GM18520 (cell line): ENCODE results near the gene SRF.

Experiments
- ATAC-seq: cut with Tn5 transposase; IDR thresholded peaks from one replicate; pipeline ENCODE4 v1.9.1; 2021; ENCODE audit not compliant: unreplicated experiment

Gene SRF

DNA sequence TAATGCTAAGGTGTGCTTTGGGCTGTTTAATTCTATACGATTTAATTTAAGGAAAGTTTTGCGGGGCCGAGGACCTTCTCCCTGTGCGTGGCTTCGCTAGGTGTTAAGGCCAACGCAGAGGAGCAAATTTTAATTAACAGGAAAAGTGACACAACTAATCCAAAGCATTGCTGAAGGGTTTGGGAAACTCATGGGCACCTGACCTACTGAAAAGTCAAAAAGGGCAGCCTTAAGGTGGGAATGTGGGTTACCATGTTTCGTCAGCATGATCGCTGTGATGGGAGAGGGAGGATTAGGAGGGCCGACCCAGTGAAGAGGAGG lies 10.5 kb downstream of the SRF start:
- no peak for ATAC-seq

DNA sequence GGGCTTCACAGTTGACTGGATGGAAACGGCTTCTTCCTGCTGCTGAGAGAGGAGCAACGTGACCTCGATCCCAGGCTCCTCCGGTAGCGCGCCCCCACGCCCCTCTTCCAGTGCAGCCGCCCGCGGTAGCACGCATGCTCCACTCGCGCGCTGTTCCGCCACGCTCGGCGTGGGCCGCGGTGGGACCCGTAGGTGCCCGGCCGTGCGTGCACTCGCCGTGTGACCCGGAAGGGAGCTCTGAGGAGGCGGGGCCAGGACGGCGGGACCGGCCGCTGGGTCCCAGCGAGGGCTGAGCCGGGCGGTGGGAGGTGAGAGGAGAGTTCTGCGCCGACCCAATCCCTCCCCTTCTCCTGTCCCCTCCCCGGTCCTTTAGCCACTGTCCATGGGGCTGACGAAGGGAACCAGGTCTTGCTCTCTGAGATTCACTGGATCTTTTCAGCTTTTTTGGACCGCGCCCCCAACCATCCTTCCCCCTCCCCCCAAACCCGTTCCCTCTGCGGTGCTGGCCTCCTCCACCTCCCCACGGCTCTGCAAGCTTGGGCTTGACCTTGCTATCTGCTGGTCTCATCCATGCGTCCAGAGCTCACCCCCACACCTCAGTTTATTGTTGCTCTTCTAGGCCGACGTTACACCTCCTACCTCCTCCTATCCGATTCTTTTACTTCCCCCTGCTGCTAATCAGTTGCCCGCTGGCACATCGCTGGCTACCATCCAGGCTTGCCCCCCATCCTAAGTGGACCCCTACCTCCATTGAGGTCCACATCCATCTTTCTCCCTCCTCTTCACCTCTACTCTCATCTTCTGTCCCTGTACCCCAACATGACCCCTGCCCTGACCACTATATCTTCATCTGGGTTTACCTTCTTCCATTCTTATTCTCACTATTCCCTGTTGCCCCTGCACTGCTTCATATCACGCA lies 11.1 kb downstream of the SRF start, which contains the start of gene CUL9:
CUL9 (plus strand) TSS at position 255 of the 919 bp plus-strand sequence. CDS start 2,115 bp downstream, outside the sequence.
- peak; percentile 95 for ATAC-seq

DNA sequence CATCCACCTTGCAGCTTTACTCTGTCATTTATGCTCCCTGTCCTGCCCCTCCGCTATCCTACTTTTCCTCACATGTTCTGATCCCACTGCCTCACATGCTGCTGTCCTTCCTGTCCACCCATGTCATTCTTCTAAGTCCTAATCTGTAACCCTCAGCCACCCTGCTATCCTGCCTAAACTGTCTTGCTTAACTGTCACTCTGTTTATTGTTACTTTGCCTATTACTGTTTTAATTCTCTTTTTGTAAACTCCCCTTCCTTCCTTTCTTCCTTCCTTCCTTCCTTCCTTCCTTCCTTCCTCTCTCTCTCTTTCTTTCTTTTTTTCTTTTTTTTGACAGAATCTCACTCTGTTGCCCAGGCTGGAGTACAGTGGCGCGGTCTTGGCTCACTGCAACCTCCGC lies 12.4 kb downstream of the SRF start:
- ATAC-seq, result no peak

DNA sequence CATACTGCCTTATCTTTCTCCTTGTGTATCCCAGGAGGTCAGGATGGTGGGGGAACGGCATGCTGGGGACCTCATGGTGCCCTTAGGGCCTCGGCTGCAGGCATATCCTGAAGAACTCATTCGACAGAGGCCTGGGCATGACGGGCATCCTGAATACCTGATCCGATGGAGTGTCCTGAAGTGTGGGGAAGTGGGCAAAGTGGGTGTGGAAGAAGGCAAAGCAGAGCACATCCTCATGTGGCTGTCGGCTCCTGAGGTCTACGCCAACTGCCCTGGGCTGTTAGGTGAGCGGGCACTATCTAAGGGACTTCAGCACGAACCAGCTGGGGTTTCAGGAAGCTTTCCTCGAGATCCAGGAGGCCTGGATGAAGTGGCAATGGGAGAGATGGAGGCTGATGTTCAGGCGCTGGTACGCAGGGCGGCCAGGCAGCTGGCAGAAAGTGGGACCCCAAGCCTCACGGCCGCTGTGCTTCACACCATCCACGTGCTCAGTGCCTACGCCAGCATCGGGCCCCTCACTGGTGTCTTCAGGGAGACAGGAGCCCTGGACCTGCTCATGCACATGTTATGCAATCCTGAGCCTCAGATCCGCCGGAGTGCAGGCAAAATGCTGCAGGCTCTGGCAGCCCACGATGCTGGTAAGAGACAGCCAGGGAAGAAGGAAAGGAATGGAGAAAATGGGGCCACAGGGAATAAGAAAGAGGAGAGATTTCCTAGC lies 13.4 kb downstream of the SRF start:
- no peak for ATAC-seq

DNA sequence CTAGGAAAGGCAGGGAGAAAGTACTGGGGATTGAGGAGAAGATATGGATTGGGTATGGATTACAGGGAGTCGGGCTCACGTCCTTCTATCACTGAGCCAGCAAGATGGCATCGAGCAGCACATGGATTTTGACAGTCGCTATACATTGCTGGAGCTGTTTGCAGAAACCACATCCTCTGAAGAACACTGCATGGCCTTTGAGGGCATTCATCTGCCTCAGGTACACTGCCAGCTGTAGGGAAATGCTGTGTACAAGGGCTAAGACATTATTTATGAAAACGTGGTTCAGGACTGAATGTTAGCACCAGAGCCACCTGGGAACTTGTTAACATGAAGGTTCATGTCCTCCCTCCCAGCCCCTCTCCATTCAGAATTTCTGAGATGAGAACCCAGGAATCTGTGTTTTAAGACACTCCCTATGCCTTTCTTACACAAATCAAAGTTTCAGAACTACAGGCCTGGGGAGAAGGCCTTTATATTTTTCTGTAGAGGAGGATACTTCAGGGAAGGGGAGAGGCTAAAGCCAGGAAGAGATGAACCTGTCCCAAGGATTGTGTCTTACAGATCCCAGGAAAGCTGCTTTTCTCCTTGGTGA lies 14.4 kb downstream of the SRF start:
- no peak for ATAC-seq

GRCh38 chr6:43186019-43186418 lies 14.9 kb downstream of the SRF start:
- no peak for ATAC-seq

GRCh38 chr6:43186706-43187105 lies 15.6 kb downstream of the SRF start:
- no peak for ATAC-seq

DNA sequence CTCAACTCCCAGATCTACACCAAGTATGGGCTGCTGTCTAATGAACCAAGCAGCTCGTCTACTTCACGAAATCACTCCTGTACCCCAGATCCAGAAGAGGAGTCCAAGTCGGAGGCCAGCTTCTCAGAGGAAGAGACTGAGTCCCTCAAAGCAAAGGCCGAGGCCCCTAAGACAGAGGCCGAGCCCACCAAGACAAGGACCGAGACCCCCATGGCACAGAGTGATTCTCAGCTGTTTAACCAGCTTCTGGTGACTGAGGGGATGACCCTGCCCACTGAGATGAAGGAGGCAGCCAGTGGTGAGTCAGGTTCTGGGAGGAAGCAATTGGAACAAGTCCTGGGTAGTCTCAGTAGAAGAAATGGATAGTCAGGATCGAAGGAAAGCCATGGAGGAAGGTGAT lies 16.8 kb downstream of the SRF start:
- no peak for ATAC-seq

- ATAC-seq, result no peak
Measured at GRCh38 chr6:43188426-43188825, 17.4 kb downstream of the SRF start.

- no peak for ATAC-seq
Measured at GRCh38 chr6:43189776-43190304, 18.8 kb downstream of the SRF start.

- no peak for ATAC-seq
Measured at GRCh38 chr6:43192911-43193310, 21.8 kb downstream of the SRF start.

DNA sequence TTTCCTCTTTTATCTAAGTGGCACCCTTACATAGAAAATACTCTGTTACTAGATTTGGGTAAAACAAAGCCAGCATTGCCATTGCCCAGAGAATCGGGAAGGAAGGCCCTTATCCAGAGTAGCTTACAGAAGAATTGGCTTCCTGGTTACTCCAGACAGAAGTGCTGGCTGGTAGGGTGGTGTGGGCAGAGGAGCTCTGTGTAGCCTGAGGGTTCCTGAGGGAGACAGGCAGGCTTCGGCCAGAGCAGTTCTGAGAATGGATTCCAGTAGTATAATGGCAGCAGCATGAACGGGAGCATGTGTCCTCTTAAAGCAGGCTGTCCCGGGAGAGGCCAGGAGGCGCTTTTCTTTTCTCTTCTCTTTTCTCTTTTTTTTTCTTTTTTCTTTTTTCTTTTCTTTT lies 22.9 kb downstream of the SRF start:
- ATAC-seq, result no peak

- no peak for ATAC-seq
Measured at GRCh38 chr6:43196337-43196736, 25.3 kb downstream of the SRF start.

GRCh38 chr6:43199912-43200311 lies 28.8 kb downstream of the SRF start:
- no peak for ATAC-seq

DNA sequence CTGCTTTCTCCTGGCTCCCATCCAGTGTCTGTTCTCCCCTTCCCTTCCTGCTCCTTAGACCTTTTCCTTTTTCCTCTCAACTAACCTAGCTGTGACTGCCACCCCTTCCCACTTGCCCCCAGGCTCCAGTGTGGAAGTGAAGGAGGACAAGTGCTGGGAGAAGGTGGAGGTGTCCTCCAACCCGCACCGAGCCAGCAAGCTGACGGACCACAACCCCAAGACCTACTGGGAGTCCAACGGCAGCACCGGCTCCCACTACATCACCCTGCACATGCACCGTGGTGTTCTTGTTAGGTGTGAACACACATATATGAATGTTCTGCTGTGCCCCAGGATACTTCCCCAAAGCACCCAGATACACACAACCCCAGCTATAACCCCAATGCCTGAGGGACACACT lies 29.5 kb downstream of the SRF start:
- ATAC-seq, result no peak

DNA sequence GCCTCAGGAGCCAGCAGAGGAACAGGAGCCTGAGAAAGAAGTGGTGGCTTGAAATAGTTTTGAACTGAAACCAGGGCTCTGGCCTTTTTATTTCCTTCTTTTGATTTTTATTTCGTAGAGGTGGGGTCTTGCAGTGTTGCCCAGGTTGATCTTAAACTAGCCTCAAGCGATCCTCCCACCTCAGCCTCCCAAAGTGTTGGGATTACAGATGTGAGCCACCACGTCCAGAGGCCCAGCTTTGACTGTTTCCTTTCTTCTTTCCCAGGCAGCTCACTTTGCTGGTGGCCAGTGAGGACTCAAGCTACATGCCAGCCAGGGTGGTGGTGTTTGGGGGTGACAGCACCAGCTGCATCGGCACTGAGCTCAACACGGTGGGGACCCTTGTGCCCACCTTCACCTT lies 31.4 kb downstream of the SRF start:
- ATAC-seq, result no peak

DNA sequence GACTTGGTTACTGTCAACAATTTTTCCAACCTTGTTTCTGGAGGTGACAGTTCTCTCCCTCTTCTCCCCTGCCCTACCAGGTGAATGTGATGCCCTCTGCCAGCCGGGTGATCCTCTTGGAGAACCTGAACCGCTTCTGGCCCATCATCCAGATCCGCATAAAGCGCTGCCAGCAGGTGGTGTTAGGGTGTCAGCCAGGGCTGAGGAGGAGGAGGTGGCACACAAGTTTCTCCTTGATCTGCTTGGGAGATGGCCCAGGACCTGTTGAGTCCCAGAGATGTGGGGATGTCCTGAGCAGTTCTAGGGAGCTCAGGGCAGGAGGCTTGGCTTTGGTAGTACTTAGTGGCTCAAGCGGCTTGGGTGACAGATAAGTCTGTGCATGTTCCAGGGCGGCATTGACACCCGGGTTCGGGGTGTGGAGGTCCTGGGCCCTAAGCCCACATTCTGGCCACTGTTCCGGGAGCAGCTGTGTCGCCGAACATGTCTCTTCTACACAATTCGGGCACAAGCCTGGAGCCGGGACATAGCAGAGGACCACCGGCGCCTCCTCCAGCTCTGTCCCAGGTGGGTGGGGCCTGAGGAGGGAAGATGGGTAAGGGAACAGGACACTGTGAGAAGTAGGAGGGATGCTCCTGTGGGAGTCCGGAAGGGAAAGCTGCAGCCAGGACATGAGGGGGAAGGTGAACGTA lies 32.1 kb downstream of the SRF start:
- ATAC-seq, result no peak

DNA sequence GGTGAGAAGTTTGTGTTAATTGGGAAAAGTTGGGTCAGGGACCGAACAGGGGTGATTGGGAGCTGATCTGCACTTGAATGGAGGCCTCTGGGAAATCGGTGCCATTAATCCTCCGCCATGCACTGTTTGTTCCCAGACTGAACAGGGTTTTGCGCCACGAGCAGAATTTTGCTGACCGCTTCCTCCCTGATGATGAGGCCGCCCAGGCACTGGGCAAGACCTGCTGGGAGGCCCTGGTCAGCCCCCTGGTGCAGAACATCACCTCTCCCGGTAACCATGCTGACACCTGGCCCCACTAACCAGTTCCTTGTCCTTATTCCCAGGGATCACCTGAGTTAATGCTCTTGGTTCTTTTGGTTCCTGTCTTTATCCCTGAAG lies 32.6 kb downstream of the SRF start:
- no peak for ATAC-seq

DNA sequence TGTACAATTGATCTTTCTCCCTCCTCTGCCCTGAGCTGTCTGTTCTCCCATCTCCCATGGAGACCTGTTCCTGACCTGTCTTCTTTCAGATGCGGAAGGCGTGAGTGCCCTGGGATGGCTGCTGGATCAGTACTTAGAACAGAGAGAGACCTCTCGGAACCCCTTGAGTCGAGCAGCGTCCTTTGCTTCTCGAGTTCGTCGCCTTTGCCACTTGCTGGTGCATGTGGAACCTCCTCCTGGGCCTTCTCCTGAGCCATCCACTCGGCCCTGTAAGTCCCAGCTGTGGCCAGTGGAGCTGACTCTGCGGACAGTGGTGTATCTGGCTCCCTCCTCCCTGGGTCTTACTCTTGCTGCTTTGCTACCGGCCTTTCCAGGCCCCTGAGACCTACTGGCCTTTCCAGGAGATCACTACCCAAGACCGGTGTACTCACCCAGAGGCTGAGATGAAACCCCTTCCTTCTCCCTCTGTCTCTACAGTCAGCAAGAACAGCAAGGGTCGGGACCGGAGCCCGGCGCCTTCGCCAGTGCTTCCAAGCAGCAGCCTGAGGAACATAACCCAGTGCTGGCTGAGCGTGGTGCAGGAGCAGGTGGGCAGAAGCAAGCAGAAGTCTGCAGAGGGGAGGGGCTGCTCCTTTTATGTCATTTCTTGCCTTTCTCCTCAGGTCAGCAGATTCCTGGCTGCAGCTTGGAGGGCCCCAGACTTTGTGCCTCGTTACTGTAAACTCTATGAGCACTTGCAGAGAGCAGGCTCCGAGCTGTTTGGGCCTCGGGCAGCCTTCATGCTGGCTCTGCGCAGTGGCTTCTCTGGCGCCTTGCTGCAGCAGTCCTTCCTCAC lies 33.4 kb downstream of the SRF start:
- ATAC-seq, result no peak

DNA sequence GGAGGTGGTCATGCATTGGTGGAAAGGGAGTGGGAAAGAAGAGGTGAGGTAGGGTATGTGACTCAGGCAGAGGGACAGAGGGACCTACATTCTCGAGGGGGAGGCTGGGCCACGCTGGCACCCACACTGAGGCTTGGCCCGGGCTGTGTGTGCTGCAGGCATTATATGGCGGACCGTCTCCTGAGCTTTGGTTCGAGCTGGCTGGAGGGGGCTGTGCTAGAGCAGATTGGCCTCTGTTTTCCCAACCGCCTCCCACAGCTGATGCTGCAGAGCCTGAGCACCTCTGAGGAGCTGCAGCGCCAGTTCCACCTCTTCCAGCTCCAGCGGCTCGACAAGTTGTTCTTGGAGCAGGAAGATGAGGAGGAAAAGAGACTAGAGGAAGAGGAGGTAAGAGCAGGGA lies 34.8 kb downstream of the SRF start:
- ATAC-seq, result no peak
